Sciatic nerve (tissue), 2 donors: ENCODE measurements around the gene MSL3. TPM values are rescaled to one million over a fixed set of nuclear protein-coding genes. Genes with fewer than 3 reads are reported as not detected.
A peak's percentile ranks its signal among the peaks of the same experiment; 100 is the strongest.

Experiments used
- ATAC-seq: fragments of 200-7000 bp; cut with Tn5 transposase; one replicate; pipeline ENCODE4 v1.9.1; 2020; ENCODE audit warnings: mild to moderate bottlenecking, moderate library complexity
- DNase-seq: peaks from one replicate; pipeline ENCODE4 v3.0.0-alpha.2; 2020; ENCODE audit warnings: low spot score
- intact Hi-C: fragments of 100-400 bp; cut with DNase I; formaldehyde crosslinking; loops from one replicate; pipeline ENCODE4 v1.14.2; 2022
- total RNA-seq: library from RNA; stranded (reverse); fragmentation: NEBNext Ultra II Directional; extraction: Animal tissue kit (Norgen Biotek cat#: 25700); gene quantifications from one replicate; pipeline ENCODE4 v1.2.1, GENCODE V29; 2021
- donor health status: DM: no; HTN: no; CAD: no.
- donor health status: DM: no; HTN: no; CAD: no.

The MSL3 gene
- total RNA-seq, 1 donor from 2014 or later: 31.1 TPM

GRCh38 chrX:11758400-11759171, 549 bp downstream of the MSL3 start:
- ATAC-seq: peak; percentile 93
- intact Hi-C loops: no loop called here

GRCh38 chrX:11759172-11759460, 1.1 kb downstream of the MSL3 start:
- DNase-seq (no peak), ATAC-seq (no peak)
- intact Hi-C loops: no loop called here

More at GRCh38 chrX:11758400-11759171, 549 bp downstream of the MSL3 start:
- peak; percentile 92 for DNase-seq

- intact Hi-C loops: no loop called here
- DNase-seq (peak; percentile 82), ATAC-seq (peak; percentile 97)
Observed at GRCh38 chrX:11759461-11760311, 1.6 kb downstream of the MSL3 start.

GRCh38 chrX:11760958-11761357, 2.9 kb downstream of the MSL3 start:
- ATAC-seq (no peak), DNase-seq (no peak)
- intact Hi-C loops: no loop called here

- ATAC-seq (no peak), DNase-seq (no peak)
- intact Hi-C loops: no loop called here
Observed at GRCh38 chrX:11764602-11765067, 6.6 kb downstream of the MSL3 start.

GRCh38 chrX:11765449-11765848, 7.4 kb downstream of the MSL3 start:
- DNase-seq (no peak), ATAC-seq (no peak)
- intact Hi-C loops: no loop called here

GRCh38 chrX:11766487-11766886, 8.4 kb downstream of the MSL3 start:
- ATAC-seq (no peak), DNase-seq (no peak)
- intact Hi-C loops: no loop called here

- intact Hi-C loops: no loop called here
Observed at GRCh38 chrX:11768039-11768438, 10.0 kb downstream of the MSL3 start.

GRCh38 chrX:11770320-11770719, 12.3 kb downstream of the MSL3 start:
- intact Hi-C loops: no loop called here

More at GRCh38 chrX:11768039-11768438, 10.0 kb downstream of the MSL3 start:
- no peak for DNase-seq
- no peak for ATAC-seq

GRCh38 chrX:11778230-11778629, 20.2 kb downstream of the MSL3 start:
- DNase-seq: no peak
- intact Hi-C loops: no loop called here
- ATAC-seq: no peak

More at GRCh38 chrX:11770320-11770719, 12.3 kb downstream of the MSL3 start:
- peak; percentile 77 for ATAC-seq
- no peak for DNase-seq

- intact Hi-C loops: no loop called here
- DNase-seq (no peak), ATAC-seq (no peak)
Observed at GRCh38 chrX:11781133-11781532, 23.1 kb downstream of the MSL3 start.

- intact Hi-C loops: no loop called here
- ATAC-seq (no peak), DNase-seq (no peak)
Observed at GRCh38 chrX:11781734-11782370, 23.8 kb downstream of the MSL3 start.

GRCh38 chrX:11784543-11784942, 26.5 kb downstream of the MSL3 start:
- ATAC-seq (no peak), DNase-seq (no peak)
- intact Hi-C loops: no loop called here

GRCh38 chrX:11786862-11787261, 28.8 kb downstream of the MSL3 start:
- DNase-seq (no peak), ATAC-seq (no peak)
- intact Hi-C loops: no loop called here

GRCh38 chrX:11787564-11787963, 29.5 kb downstream of the MSL3 start:
- peak; percentile 86 for DNase-seq
- peak; percentile 89 for ATAC-seq
- intact Hi-C loops: no loop called here

- ATAC-seq: no peak
- no peak for DNase-seq
- intact Hi-C loops: no loop called here
Observed at GRCh38 chrX:11789809-11790208, 31.8 kb downstream of the MSL3 start.

- intact Hi-C loops: no loop called here
- DNase-seq (no peak), ATAC-seq (no peak)
Observed at GRCh38 chrX:11791090-11791489, 33.1 kb downstream of the MSL3 start.

- DNase-seq (no peak), ATAC-seq (no peak)
- intact Hi-C loops: no loop called here
Observed at GRCh38 chrX:11791537-11791936, 33.5 kb downstream of the MSL3 start.

GRCh38 chrX:11792461-11793421, 34.7 kb downstream of the MSL3 start:
- intact Hi-C loops: no loop called here
- DNase-seq: no peak
- ATAC-seq: no peak
